ENCODE measurements around the gene ROBO3. TPM values are rescaled to one million over a fixed set of nuclear protein-coding genes. Genes with fewer than 3 reads are reported as not detected.

The ROBO3 gene
- total and polyA plus RNA-seq, 2 of the 8 experiments (the other 6 are each of a cell fraction or from before 2014, with no cell fraction given) = 12.1 to 24.6 TPM

DNA sequence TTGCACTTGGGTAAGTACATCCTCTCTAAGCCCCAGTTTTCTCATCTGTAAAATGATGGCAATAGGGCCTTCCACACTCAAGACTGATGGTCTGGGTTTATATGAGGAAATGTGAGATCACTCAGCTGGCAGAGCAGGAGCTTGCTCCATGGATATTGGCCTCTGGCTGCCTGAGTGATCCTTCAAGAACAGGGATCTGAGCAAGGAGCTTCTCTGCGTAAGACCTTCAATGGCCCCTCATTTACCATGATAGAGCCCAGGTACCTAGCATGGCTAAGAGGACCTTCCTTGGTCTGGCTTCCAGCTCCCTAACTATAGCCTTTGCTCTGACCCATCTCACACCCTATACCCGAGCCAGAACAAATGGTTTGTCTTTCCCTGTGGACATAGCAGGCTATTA, 26.9 kb downstream of the ROBO3 start (continued):
- TF ChIP-seq EGR1 (IDR thresholded peaks at IDR 0.05; ENCODE audit: borderline replicate concordance, low read depth, low read length) = no peak
- TF ChIP-seq SAP30 (IDR thresholded peaks at IDR 0.05; ENCODE audit: insufficient read depth, insufficient replicate concordance, low read length) = no peak

Measured in H1 (cell line).